Epithelial cell of proximal tubule (primary cell): ENCODE measurements around the gene MYB. TPM values are rescaled to one million over a fixed set of nuclear protein-coding genes. Genes with fewer than 3 reads are reported as not detected.
"Not testable (repeated sequence)": the region's sequence is repeated elsewhere in the genome, so short reads cannot be mapped to it uniquely, and the experiment has no call there.

Experiments
- DNase-seq: peaks from one replicate; pipeline ENCODE4 v3.0.0-alpha.2; 2011; ENCODE audit warnings: low read depth
- H3K4me3 ChIP-seq: 2 replicates; pipeline ENCODE4 v1.5.1; 2011; ENCODE audit warnings: low read depth, mild to moderate bottlenecking, low read length
- total RNA-seq: library from RNA; depleted of rRNA; stranded (reverse); fragments of >200 nt; gene quantifications from 2 replicates; pipeline ENCODE4 v1.2.3, GENCODE V29; 2015
- TF ChIP-seq, protein P1 (sequence below): conservative IDR thresholded peaks from 2 replicates; pipeline ENCODE4 v1.5.1; 2012; ENCODE audit warnings: low read depth, mild to moderate bottlenecking, low read length

The MYB gene
- total RNA-seq, 1 donor from 2014 or later = 1.4 TPM

DNA sequence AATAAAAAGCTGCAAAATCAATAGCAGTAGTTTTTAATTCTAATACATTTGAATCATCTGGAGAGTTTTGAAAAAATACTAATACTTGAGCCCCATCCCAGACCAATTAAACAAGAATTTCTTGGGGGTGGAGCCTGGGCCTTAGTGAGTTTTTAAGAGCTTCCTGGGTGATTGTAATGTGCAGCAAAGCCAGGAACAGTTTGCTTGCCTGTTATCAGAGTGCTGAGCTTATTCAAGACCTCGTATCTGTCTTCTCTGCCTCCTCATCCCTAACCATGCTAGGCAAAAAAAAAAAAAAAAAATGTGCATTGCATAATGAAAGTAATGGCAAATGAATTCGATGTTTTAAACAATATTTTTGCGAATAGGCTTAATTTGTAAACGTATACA lies 36.4 kb upstream of the MYB start:
- H3K4me3 ChIP-seq = no peak overlapping the region
- no peak for DNase-seq
- TF ChIP-seq, protein P1, sequence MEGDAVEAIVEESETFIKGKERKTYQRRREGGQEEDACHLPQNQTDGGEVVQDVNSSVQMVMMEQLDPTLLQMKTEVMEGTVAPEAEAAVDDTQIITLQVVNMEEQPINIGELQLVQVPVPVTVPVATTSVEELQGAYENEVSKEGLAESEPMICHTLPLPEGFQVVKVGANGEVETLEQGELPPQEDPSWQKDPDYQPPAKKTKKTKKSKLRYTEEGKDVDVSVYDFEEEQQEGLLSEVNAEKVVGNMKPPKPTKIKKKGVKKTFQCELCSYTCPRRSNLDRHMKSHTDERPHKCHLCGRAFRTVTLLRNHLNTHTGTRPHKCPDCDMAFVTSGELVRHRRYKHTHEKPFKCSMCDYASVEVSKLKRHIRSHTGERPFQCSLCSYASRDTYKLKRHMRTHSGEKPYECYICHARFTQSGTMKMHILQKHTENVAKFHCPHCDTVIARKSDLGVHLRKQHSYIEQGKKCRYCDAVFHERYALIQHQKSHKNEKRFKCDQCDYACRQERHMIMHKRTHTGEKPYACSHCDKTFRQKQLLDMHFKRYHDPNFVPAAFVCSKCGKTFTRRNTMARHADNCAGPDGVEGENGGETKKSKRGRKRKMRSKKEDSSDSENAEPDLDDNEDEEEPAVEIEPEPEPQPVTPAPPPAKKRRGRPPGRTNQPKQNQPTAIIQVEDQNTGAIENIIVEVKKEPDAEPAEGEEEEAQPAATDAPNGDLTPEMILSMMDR = no peak

DNA sequence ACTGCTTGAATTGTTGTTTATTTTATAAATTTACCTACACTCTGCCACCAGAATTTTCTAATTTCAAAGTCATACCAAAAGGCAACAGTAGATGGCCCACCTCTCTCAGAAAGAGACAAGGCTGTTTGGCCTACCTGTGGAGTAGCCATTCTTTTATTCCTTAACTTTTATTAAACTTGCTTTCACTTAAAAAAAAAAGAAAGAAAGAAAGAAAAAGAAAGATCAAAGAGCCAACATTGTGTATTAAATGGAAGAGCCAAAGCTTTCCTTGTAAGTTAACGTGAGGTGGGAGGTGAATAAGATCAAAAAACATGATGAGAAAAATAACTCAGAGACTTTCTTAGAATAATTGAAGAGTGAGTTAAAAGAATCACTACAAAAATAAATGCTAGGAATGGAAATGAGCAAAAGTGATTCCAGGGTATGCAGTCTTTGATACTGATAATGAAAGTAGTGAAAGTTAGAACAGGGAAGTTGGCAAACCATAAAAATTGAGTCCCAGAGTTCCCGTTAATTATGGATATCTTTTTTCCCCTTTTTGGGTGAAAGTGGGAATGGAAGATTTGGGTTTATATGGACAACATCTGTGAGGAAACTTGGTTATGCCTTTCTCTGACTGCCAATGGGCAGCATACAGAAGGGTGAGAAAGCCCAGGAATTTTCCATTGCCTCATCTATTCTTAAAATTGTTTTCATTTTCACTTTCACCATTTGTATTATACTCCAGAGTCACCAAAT lies 35.9 kb upstream of the MYB start:
- DNase-seq = no peak
- TF ChIP-seq, protein P1 = peak; percentile 76
- H3K4me3 ChIP-seq = no peak overlapping the region

DNA sequence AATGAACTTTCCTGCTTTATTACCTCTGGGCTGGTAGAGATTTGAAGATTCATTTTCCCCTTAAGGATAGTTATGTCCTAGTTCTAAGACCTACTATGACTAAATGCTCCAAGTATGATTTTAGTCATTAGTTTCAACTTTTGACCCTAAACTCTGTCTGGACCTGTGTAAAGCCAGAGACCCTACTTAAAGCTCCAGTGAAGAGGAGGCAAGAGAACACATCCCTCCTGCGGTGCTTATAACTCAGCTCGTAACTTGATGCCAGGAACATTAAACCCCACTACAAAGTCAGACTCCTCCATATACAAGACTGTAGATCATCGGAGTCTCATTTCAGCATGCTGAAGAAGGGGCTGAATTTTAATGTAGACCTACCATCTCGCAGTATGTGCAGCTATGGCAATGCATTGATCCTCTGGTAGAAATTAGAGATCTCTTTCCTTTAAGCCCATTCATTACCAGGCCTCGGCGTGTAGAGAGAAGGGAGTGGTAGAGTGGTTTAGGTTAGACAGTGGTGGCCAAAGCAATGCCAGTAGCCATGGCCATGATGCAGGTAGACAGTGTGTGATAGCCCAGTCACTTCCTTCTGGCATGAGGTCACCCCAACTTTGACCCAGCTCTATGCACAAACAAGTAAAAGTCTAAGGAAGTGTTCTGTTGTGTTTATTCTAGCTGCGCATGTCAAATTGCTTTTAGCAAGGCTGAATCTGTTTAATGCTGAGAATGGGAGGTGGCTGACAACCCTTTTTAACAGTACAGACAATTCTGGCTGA lies 34.8 kb upstream of the MYB start:
- TF ChIP-seq, protein P1 = no peak
- H3K4me3 ChIP-seq = no peak overlapping the region
- DNase-seq = no peak

DNA sequence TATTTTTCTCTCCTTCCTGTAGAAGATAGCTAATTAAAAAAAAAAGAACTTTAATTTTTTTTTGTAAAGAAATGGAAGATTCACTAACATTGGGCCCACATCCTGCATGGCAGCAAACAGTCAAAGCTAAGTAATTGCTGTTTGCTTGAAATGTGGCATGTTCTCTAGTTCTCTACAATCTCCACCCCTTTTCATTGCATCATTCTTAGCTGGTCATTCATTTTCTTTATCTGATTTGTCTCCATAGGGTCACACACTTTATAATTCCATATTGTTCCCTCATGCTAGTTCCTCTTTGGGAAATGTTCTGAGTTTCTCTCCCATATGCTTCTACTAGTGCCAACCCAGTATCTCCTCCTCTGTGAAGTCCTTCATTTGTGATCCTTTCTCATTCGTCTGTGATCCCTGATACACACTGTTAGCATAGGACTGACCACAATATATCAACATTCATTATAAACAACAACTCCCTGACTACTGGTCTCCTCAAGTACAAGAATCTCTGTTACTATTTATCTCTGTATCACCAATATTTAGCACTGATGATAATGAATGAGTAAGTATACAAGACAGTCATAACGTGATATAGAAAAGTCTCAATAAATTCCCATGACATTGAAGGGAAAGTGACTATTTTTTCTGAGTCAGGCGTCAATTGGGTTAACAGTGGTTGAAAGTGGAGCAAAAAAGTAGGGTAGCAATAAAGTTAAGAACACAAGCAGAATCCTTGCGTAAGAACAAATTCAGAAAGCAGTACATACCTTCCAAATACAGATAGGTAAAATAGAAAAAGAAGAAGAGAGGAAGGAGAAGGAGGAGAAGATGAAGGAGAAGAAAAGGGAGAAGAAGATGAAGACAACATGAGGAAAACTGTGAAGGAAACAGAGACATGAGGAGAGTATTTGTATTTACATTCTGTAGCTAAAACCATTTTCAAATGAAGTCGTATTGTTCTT lies 33.2 kb upstream of the MYB start:
- TF ChIP-seq, protein P1 = no peak
- DNase-seq = no peak
- H3K4me3 ChIP-seq = no peak overlapping the region

DNA sequence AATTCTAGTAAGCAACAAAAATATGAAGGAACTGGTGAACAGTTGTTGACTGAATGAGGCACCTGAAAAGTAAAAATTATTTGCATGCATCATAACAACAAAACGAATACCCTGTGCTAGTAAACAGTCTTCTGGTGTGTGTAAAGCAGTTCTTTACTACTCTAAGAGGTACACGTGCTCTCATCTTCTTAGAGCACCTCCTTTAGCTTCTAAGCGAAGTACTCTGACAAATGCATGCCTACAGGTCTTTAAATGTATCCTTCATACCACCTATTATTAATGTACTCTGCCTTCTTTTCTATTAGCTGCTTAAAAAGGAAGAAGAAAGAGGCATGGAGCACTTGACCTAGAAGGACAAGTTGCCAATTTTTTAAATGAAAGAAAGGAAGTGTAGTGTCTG lies 32.2 kb upstream of the MYB start:
- TF ChIP-seq, protein P1 = no peak
- H3K4me3 ChIP-seq = no peak overlapping the region
- no peak for DNase-seq

DNA sequence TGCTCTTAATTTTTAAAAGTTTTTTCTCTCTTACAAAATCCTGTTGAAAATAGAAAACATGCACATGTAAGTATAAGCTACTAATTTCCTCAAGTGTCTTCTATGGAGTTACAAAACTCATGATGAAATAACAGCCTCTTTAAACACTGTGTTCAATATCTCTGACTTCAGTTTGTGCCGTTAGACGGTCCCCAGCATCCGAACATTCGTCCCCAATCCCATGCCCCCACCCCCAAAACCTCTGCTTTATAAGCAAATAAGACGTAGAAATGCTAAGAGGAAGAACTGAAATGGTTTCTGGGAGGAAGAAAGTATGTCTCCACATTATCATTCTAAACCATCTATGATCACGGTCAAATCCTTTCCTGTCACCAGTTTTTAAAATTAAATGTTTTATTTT lies 31.7 kb upstream of the MYB start:
- TF ChIP-seq, protein P1 = no peak
- no peak for DNase-seq
- no peak overlapping the region for H3K4me3 ChIP-seq

DNA sequence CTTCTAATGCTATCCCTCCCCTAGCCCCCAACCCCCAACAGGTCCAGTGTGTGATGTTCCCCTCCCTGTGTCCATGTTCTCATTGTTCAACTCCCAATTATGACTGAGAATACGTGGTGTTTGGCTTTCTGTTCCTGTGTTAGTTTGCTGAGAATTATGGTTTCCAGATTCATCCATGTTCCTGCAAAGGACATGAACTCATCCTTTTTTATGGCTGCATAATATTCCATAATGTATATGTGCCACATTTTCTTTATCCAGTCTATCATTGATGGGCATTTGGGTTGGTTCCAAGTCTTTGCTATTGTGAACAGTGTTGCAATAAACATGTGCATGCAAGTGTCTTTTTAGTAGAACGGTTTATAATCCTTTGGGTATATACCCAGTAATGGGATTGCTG lies 30.6 kb upstream of the MYB start:
- not testable (repeated sequence) for H3K4me3 ChIP-seq, DNase-seq

DNA sequence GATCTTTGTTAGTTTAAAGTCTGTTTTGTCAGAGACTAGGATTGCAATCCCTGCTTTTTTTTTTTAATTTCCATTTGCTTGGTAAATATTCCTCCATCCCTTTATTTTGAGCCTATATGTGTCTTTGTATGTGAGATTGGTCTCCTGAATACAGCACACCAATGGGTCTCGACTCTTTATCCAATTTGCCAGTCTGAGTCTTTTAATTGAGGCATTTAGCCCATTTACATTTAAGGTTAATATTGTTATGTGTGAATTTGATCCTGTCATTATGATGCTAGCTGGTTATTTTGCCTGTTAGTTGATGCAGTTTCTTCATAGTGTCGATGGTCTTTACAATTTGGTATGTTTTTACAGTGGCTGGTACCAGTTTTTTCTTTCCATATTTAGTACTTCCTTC lies 27.0 kb upstream of the MYB start:
- H3K4me3 ChIP-seq, DNase-seq: not testable (repeated sequence)
